Measurements from ENCODE around the gene OPRD1.
"Not testable (repeated sequence)": the region's sequence is repeated elsewhere in the genome, so short reads cannot be mapped to it uniquely, and the experiment has no call there.

Gene OPRD1

GRCh38 chr1:28801461-28801860 is 10.5 kb upstream of the OPRD1 start:
- no peak for FAIRE-seq

- FAIRE-seq, result no peak
Observed at GRCh38 chr1:28803051-28803450, 8.9 kb upstream of the OPRD1 start.

- no peak for FAIRE-seq
Observed at GRCh38 chr1:28803662-28804061, 8.3 kb upstream of the OPRD1 start.

- FAIRE-seq, result no peak
Observed at GRCh38 chr1:28804071-28804470, 7.9 kb upstream of the OPRD1 start.

- no peak for FAIRE-seq
Observed at GRCh38 chr1:28807046-28807445, 4.9 kb upstream of the OPRD1 start.

- no peak for FAIRE-seq
Observed at GRCh38 chr1:28807986-28808385, 4.0 kb upstream of the OPRD1 start.

- FAIRE-seq, result no peak
Observed at GRCh38 chr1:28811369-28811765, 603 bp upstream of the OPRD1 start.

- FAIRE-seq, result no peak
Observed at GRCh38 chr1:28812669-28813468, 899 bp downstream of the OPRD1 start.

- FAIRE-seq, result no peak
Observed at GRCh38 chr1:28813931-28814465, 2.0 kb downstream of the OPRD1 start.

GRCh38 chr1:28815533-28816185 is 3.7 kb downstream of the OPRD1 start:
- no peak for FAIRE-seq

GRCh38 chr1:28817133-28817532 is 5.2 kb downstream of the OPRD1 start:
- FAIRE-seq, result no peak

- no peak for FAIRE-seq
Observed at GRCh38 chr1:28819020-28819419, 7.0 kb downstream of the OPRD1 start.

- no peak for FAIRE-seq
Observed at GRCh38 chr1:28822799-28823198, 10.8 kb downstream of the OPRD1 start.

- FAIRE-seq, result not testable (repeated sequence)
Observed at GRCh38 chr1:28824061-28824460, 12.1 kb downstream of the OPRD1 start.

GRCh38 chr1:28828227-28828858 is 16.4 kb downstream of the OPRD1 start:
- not testable (repeated sequence) for FAIRE-seq

- no peak for FAIRE-seq
Observed at GRCh38 chr1:28830814-28831213, 18.8 kb downstream of the OPRD1 start.

- FAIRE-seq, result no peak
Observed at GRCh38 chr1:28832966-28833365, 21.0 kb downstream of the OPRD1 start.

GRCh38 chr1:28833381-28833780 is 21.4 kb downstream of the OPRD1 start:
- no peak for FAIRE-seq

- FAIRE-seq, result no peak
Observed at GRCh38 chr1:28835237-28835650, 23.3 kb downstream of the OPRD1 start.

- no peak for FAIRE-seq
Observed at GRCh38 chr1:28836421-28836956, 24.5 kb downstream of the OPRD1 start.

GRCh38 chr1:28840928-28841544 is 29.1 kb downstream of the OPRD1 start:
- no peak for FAIRE-seq

- no peak for FAIRE-seq
Observed at GRCh38 chr1:28845786-28846543, 34.0 kb downstream of the OPRD1 start.

Data from colon (tissue), 2 donors.